Astrocyte (in vitro differentiated cells and primary cell): ENCODE measurements around the gene LGI1. TPM values are rescaled to one million over a fixed set of nuclear protein-coding genes. Genes with fewer than 3 reads are reported as not detected.

Experiments used
- DNase-seq: peaks from one replicate; pipeline ENCODE4 v3.0.0-alpha.2; 2010; ENCODE audit warnings: low read depth
- FAIRE-seq: peaks from 2 replicates; lab custom pipeline; 2011; peaks lifted over from hg19 to GRCh38; lab: Jason Lieb, UNC
- H2AFZ ChIP-seq: 2 replicates; pipeline ENCODE4 v1.6.0; 2012; ENCODE audit warnings: low read depth, low read length, inconsistent platforms
- H3K27ac ChIP-seq: 2 replicates; pipeline ENCODE4 v1.5.1; 2011; ENCODE audit warnings: low read depth, low read length, inconsistent platforms
- H3K27me3 ChIP-seq: 2 replicates; pipeline ENCODE4 v1.6.0; 2011; ENCODE audit warnings: low read length, inconsistent platforms; ENCODE audit not compliant: insufficient read depth
- H3K36me3 ChIP-seq: 2 replicates; pipeline ENCODE4 v1.5.1; 2011; ENCODE audit warnings: low read length, inconsistent platforms; ENCODE audit not compliant: insufficient read depth
- H3K4me1 ChIP-seq: 2 replicates; pipeline ENCODE4 v1.5.1; 2011; ENCODE audit warnings: low read length, inconsistent platforms; ENCODE audit not compliant: insufficient read depth
- H3K4me2 ChIP-seq: 2 replicates; pipeline ENCODE4 v1.6.0; 2012; ENCODE audit warnings: low read length, inconsistent platforms
- H3K4me3 ChIP-seq: 2 replicates; pipeline ENCODE4 v1.5.1; 2011; ENCODE audit warnings: low read depth, mild to moderate bottlenecking, low read length, inconsistent platforms; ENCODE audit not compliant: insufficient read depth
- H3K79me2 ChIP-seq: 2 replicates; pipeline ENCODE4 v1.6.0; 2012; ENCODE audit warnings: mild to moderate bottlenecking, low read length, inconsistent platforms; ENCODE audit not compliant: insufficient read depth
- H3K9ac ChIP-seq: 2 replicates; pipeline ENCODE4 v1.6.0; 2012; ENCODE audit warnings: mild to moderate bottlenecking, low read length, inconsistent platforms
- H3K9me3 ChIP-seq: 2 replicates; pipeline ENCODE4 v1.5.1; 2012; ENCODE audit warnings: low read depth, mild to moderate bottlenecking, low read length, inconsistent platforms; ENCODE audit not compliant: insufficient read depth
- H4K20me1 ChIP-seq: 2 replicates; pipeline ENCODE4 v1.6.0; 2012; ENCODE audit warnings: low read length, inconsistent platforms; ENCODE audit not compliant: insufficient read depth
- H3K27ac Mint-ChIP-seq: one replicate; pipeline ENCODE4 v1.8.0; 2021; ENCODE audit warnings: mild to moderate bottlenecking, mixed read lengths; ENCODE audit not compliant: unreplicated experiment
- H3K27me3 Mint-ChIP-seq: one replicate; pipeline ENCODE4 v1.8.0; 2021; ENCODE audit warnings: low read depth, mixed read lengths; ENCODE audit not compliant: unreplicated experiment
- H3K36me3 Mint-ChIP-seq: one replicate; pipeline ENCODE4 v1.8.0; 2021; ENCODE audit warnings: low read depth, mixed read lengths; ENCODE audit not compliant: unreplicated experiment
- H3K4me1 Mint-ChIP-seq: one replicate; pipeline ENCODE4 v1.8.0; 2021; ENCODE audit warnings: low read depth, mixed read lengths; ENCODE audit not compliant: unreplicated experiment
- H3K4me3 Mint-ChIP-seq: one replicate; pipeline ENCODE4 v1.8.0; 2021; ENCODE audit warnings: mild to moderate bottlenecking, moderate library complexity, mixed read lengths; ENCODE audit not compliant: unreplicated experiment
- H3K9me3 Mint-ChIP-seq: one replicate; pipeline ENCODE4 v1.8.0; 2021; ENCODE audit warnings: mild to moderate bottlenecking, mixed read lengths; ENCODE audit not compliant: unreplicated experiment
- EZH2 ChIP-seq: IDR thresholded peaks from 2 replicates; pipeline ENCODE4 v1.6.1; 2012; ENCODE audit warnings: mild to moderate bottlenecking, low read length, inconsistent platforms; ENCODE audit not compliant: insufficient read depth
- total RNA-seq: library from RNA; stranded (reverse); gene quantifications from 2 replicates; pipeline ENCODE4 v1.2.1, GENCODE V29; 2021
- TF ChIP-seq, protein P1 (sequence below): IDR thresholded peaks from 2 replicates; pipeline ENCODE4 v1.5.1; 2011; ENCODE audit warnings: low read depth, mild to moderate bottlenecking, inconsistent platforms, low read length, moderate library complexity; ENCODE audit not compliant: insufficient read depth

The LGI1 gene
- total RNA-seq, 1 donor from 2014 or later, result 2.0 TPM

DNA sequence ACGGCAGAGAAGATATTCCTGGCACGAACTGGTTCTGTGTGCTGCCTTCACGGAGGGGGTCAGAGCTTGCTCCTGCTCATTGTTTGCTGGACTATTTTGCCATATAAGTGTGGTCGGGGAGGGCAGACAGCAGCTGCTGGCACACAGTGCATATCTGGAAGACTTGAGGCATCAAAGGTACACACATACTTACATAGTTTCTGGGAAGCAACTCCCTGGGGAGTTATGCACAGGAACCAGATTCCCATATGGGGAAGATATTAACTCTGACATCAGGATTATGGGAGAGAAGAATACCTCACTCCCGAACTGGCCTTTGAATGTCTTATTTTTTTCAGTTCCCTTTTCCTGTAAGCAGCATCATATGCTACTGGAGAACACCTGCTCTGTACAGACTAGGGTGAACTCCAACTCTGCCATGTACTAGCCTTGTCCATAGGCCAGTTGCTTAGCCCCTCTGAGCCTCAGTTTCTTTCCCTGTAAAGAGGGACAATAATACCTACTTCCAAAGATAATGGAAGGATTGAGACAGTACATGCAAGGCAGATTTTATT is 41.5 kb downstream of the LGI1 start:
- no peak for TF ChIP-seq EZH2
- TF ChIP-seq, protein P1, sequence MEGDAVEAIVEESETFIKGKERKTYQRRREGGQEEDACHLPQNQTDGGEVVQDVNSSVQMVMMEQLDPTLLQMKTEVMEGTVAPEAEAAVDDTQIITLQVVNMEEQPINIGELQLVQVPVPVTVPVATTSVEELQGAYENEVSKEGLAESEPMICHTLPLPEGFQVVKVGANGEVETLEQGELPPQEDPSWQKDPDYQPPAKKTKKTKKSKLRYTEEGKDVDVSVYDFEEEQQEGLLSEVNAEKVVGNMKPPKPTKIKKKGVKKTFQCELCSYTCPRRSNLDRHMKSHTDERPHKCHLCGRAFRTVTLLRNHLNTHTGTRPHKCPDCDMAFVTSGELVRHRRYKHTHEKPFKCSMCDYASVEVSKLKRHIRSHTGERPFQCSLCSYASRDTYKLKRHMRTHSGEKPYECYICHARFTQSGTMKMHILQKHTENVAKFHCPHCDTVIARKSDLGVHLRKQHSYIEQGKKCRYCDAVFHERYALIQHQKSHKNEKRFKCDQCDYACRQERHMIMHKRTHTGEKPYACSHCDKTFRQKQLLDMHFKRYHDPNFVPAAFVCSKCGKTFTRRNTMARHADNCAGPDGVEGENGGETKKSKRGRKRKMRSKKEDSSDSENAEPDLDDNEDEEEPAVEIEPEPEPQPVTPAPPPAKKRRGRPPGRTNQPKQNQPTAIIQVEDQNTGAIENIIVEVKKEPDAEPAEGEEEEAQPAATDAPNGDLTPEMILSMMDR, result no peak
- DNase-seq (no peak), FAIRE-seq (no peak)
- no peaks in the 10 kb centered on the region for H3K36me3 Mint-ChIP-seq
- Histone ChIP-seq H3K79me2 (no peaks in the 10 kb centered on the region), H4K20me1 (no peaks in the 10 kb centered on the region), H3K4me2 (no peak overlapping the region), H2AFZ (no peak overlapping the region), H3K9me3 (no peaks in the 10 kb centered on the region), H3K27me3 (no peaks in the 10 kb centered on the region), H3K9ac (no peak overlapping the region), H3K4me3 (no peak overlapping the region), H3K4me1 (no peaks in the 10 kb centered on the region), H3K27ac (no peak overlapping the region), H3K36me3 (no peaks in the 10 kb centered on the region)
- no peak overlapping the region for H3K4me3 Mint-ChIP-seq
- H3K4me1 Mint-ChIP-seq, result peaks cover 5% of the 10 kb centered on the region
- peak overlapping the region; percentile 9 for H3K27ac Mint-ChIP-seq
- H3K27me3 Mint-ChIP-seq, result peaks cover 23% of the 10 kb centered on the region
- H3K9me3 Mint-ChIP-seq, result peaks cover 2% of the 10 kb centered on the region

DNA sequence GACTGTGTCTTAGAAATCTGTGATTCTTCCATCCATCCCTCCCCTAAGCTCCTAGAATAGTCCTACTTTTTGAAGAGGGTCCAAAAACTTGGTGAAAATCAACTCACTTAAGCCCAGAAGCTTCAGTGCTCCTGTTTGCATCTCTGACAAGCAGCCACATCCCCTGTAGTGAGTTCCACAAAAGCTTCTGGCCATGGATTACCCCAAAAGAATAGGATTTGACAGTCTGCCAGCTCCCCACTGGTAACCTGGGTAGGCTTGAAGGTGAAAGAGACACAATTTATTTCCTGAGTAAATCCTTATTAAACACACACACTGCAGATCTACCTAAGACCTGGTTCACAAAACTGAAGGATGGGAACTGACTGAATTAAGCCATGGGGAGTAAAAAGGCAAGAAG is 46.5 kb downstream of the LGI1 start:
- H3K27ac ChIP-seq, result no peak overlapping the region
- no peak overlapping the region for H2AFZ ChIP-seq
- TF ChIP-seq, protein P1, result no peak
- no peak for TF ChIP-seq EZH2
- H3K9me3 ChIP-seq, result no peaks in the 10 kb centered on the region
- H3K79me2 ChIP-seq, result no peaks in the 10 kb centered on the region
- Mint-ChIP-seq H3K4me1 (no peaks in the 10 kb centered on the region), H3K27me3 (peaks cover 23% of the 10 kb centered on the region), H3K9me3 (no peaks in the 10 kb centered on the region), H3K27ac (no peak overlapping the region), H3K4me3 (no peak overlapping the region), H3K36me3 (no peaks in the 10 kb centered on the region)
- DNase-seq (no peak), FAIRE-seq (no peak)
- H3K4me1 ChIP-seq, result no peaks in the 10 kb centered on the region
- no peak overlapping the region for H3K4me2 ChIP-seq
- H4K20me1 ChIP-seq, result no peaks in the 10 kb centered on the region
- no peaks in the 10 kb centered on the region for H3K36me3 ChIP-seq
- H3K4me3 ChIP-seq, result no peak overlapping the region
- no peaks in the 10 kb centered on the region for H3K27me3 ChIP-seq
- no peak overlapping the region for H3K9ac ChIP-seq

DNA sequence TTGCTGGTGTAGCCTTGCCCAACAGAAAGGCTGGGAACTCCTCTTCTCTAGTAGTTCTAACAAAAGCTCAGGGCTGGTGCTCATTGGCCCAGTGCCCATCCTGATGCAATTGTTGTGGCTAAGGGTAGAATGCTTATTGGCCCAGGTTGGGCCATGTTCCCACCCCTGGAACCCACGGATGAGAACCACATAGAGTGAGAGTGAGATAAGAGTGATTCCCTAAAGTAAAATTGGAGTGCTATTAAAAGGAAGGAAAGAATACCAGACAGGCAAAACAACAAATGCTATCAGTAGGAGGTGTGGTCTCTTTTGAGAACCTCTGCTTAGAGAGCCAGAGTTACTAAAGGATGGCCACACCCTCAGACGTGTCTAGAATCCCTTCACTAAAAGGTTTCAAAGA is 49.2 kb downstream of the LGI1 start:
- Mint-ChIP-seq H3K36me3 (no peaks in the 10 kb centered on the region), H3K4me1 (no peaks in the 10 kb centered on the region), H3K9me3 (no peaks in the 10 kb centered on the region), H3K27me3 (peaks cover 15% of the 10 kb centered on the region), H3K27ac (no peak overlapping the region), H3K4me3 (no peak overlapping the region)
- no peaks in the 10 kb centered on the region for H3K36me3 ChIP-seq
- DNase-seq, result peak; percentile 44
- H3K9me3 ChIP-seq, result no peaks in the 10 kb centered on the region
- no peak overlapping the region for H3K9ac ChIP-seq
- no peak overlapping the region for H3K4me2 ChIP-seq
- no peaks in the 10 kb centered on the region for H3K27me3 ChIP-seq
- TF ChIP-seq, protein P1, result no peak
- TF ChIP-seq EZH2, result no peak
- no peaks in the 10 kb centered on the region for H4K20me1 ChIP-seq
- no peak for FAIRE-seq
- no peaks in the 10 kb centered on the region for H3K79me2 ChIP-seq
- no peak overlapping the region for H2AFZ ChIP-seq
- H3K27ac ChIP-seq, result no peak overlapping the region
- H3K4me3 ChIP-seq, result no peak overlapping the region
- no peaks in the 10 kb centered on the region for H3K4me1 ChIP-seq
